Frontal cortex (tissue), 4 donors: ENCODE measurements around the gene SP140. TPM values are rescaled to one million over a fixed set of nuclear protein-coding genes. Genes with fewer than 3 reads are reported as not detected.
"Not testable (repeated sequence)": the region's sequence is repeated elsewhere in the genome, so short reads cannot be mapped to it uniquely, and the experiment has no call there.

ENCODE experiments used
- DNase-seq, 2 donors: peaks; one replicate each; pipeline ENCODE4 v3.0.0; 2012; ENCODE audit warnings: low spot score in 2 of 2
- FAIRE-seq: peaks from 2 replicates; lab custom pipeline; 2012; peaks lifted over from hg19 to GRCh38; lab: Jason Lieb, UNC
- total RNA-seq: library from RNA; depleted of rRNA; stranded (reverse); fragments of >200 nt; gene quantifications from one replicate; pipeline ENCODE4 v1.2.3, GENCODE V29; 2014
- donor health status: control.
- donor health status: control.
- donor health status: control.

The SP140 gene
- total RNA-seq, 1 donor from 2014 or later = 0.82 TPM

DNA sequence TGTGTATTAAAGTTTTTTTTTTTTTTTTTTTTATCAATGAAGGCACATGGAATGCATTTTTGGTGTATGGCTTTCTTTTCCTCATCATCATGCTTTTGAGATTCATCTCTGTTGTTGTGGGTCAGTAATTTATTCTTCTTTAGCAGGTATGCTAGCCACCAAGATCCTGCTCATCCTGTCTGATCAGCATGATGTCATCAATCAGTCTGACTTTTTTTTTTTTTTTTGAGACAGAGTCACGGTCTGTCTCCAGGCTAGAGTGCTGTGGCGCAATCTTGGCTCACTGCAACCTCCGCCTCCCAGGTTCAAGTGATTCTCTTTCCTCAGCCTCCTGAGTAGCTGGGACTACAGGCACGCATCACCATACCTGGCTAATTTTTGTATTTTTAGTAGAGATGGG lies 2.7 kb upstream of the SP140 start:
- FAIRE-seq, DNase-seq: not testable (repeated sequence)

DNA sequence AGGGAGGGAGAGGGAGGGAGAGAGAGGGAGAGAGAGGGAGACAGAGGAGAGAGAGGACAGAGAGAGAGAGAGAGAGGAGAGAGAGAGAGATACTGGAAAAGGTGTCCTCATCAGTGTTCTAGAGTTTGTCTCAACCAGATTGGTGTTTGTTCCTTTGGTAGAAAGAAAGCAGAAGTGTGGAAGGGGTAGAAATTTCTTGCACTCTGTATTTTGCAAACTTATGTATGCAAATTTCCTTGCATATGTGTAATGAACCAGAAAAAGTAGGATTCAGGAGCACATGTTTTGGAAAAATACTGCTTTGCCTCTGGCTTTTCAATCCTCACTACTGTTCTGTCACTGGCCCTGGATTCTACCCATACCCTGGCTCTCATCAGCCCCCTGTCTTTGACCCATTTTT lies 1.1 kb upstream of the SP140 start:
- no peak for FAIRE-seq

DNA sequence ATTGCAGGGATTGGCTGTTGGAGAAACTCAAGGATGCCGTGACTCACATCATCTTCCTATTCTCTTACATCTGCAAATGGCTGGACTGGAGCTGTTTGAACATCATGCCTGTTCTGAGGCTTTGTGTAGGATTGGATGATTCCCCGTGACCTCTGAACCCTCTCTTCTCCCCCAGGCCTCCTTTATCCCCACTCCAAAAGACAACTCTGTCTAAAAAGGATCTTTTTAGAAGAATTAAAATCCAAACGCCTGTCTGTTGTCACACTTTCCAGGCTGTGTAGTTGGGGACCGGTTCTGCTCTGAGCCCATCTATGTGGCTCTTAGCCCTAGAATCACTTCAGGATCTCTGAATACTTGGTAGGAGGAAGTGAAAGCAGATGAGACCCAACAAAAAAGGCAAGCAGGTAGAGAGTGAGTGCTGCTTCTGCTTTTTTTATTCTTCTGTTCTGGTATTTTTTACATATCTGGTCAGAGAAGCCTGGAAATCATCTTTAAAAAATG lies 565 bp downstream of the SP140 start:
- DNase-seq = no peak
- FAIRE-seq = no peak

More for the DNA sequence above, 1.1 kb upstream of the SP140 start:
- no peak for DNase-seq

DNA sequence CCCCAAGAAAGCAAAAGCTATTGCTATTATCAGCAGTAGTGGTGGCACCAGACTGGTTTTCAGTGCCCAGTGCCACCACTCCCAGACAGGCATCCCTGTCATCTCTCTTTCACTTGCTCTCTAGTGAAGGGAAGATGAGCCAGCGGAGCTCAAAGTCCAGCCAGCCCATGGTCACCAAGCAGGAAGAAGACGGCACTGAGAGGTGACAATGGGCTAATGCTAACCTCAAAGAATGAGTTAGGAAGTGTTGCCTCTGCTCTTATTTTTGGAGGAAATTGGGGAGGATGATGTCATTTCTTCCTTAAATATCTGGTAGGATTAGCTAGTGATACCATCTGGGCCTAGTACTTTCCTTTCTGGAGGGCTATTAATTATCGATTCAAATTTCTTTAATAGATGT lies 1.7 kb downstream of the SP140 start:
- no peak for FAIRE-seq

DNA sequence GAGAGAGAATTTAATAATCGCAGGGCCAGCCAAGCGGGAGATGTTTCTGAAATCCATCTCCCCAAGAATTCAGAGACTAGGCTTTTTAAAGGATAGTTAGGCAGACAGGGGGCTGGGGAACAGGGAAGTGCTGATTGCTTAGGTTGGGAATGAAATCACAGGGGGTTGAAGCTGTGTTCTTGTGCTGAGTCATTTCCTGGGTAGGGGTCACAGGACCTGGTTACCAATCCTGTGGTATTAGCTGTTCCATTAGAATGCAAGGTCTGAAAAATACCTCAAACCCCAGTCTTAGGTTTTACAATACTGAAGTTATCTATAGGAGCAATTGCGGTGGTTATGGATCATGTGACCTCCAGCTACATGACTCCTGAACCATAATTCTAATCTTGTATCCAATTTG lies 4.6 kb downstream of the SP140 start:
- FAIRE-seq (no peak), DNase-seq (no peak)

More for the DNA sequence above, 1.7 kb downstream of the SP140 start:
- no peak for DNase-seq

DNA sequence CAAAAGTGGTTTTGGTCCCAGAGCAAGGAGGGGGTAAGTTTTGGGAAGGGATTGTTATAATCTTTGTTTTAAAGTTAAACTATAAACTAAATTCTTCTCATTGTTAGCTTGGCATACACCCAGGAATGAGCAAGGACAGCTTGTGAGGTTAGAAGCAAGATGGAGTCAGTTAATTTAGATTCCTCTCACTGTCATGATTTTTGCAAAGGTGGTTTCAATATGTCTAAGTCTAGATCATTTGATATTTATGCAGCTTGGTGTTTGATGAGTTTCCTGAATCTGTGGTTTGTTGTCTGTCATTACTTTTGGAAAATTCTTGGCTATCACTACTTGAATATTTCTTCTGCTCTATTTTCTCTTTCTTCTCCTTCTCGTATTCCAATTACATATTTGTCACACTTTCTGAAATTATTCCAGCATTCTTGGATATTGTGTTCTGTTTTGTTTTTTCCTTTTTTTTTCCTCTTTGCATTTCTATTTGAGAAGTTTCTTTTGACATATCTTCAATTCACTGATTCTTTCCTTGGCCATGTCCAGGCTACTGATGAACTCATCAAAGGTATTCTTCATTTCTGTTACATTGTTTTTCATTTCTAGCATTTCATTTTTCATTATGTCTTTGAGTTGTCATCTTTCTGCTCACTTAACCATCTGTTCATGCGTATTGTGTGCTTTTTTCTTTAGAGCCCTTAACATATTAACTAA lies 5.1 kb downstream of the SP140 start:
- FAIRE-seq = no peak
- DNase-seq = no peak

DNA sequence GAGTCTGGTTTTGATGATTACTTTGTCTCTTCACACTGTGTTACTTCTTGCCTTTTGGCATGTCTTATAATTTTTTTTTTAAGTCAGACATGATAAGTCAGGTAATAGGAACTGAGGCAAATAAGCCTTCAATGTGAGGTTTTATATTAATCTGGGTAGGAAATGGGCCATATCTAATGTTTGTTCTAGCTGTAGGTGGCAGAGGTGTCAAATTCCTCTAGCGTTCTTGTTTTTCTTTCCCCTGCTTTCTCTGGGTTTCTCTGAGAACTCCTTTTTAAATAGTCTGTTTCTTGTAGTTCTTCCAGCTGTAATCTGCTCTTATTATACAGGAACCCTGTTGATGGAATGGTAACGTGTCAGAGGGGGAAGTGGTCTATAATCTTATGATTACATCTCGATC lies 5.7 kb downstream of the SP140 start:
- FAIRE-seq (no peak), DNase-seq (no peak)

DNA sequence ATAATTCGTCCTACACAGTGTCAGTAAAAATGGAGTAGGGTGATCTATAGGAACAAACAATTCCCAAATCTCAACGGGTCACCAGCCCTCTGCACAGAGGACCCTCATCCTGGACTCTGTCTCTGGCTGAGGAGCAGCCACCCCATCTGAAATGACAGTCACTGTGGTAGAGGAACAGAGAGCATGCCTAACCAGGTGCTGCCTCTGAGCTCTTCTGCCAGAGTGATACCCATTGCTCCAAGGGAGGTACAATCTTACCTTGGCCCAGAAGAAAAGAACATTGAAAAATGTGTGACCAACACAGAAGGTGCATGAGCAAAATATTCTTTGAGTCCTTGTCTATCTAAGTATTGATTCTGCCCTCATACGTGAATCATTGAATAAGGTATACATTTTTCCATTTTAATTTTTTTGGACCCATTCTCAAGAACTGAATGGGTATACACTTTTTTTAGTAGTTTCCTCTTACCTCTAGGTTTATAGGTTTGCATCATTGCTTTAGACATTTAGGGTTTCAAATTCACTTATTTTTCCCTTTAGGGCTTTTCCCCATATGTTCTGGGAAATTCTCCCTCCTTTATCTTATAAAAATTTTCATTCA lies 8.7 kb downstream of the SP140 start:
- no peak for DNase-seq
- FAIRE-seq = no peak

DNA sequence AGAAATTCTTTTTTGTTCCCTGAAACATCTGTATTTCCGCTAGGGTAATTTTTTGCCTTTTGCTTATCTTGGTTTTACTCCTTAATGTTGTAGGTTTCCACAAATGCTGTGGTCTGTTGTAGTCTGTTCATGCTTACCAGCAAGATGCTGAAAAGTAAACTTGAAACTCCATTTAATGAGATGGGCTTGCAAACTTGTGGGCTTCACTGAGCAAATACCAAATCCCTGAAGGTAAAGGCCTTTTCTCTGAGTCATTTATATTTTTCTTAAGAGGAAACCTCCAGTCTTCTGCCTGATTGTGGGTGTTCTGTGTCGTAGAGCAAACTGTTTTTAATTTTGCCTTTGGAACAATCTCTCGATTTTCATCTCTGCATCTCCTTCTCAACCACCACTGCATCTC lies 9.3 kb downstream of the SP140 start:
- FAIRE-seq (no peak), DNase-seq (no peak)

DNA sequence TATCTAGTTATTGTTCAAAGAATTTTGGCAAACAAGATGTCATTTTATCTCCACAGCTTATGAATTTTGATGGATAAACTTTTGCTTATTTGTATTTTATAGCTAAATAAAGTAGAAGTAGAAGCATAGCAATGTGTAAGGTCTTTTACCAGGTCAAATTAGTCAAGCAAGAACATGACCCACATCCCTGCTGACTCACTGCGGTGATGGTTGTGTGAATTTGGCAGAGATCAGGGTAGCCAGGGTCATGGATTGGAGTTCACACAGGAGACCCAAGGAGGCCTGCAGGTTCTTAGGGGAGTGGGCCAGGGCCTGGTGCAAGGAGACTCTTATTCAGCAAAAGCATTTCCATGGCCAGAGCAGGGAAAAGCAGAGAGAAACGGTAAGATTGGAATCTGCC lies 18.7 kb downstream of the SP140 start:
- FAIRE-seq (no peak), DNase-seq (no peak)

DNA sequence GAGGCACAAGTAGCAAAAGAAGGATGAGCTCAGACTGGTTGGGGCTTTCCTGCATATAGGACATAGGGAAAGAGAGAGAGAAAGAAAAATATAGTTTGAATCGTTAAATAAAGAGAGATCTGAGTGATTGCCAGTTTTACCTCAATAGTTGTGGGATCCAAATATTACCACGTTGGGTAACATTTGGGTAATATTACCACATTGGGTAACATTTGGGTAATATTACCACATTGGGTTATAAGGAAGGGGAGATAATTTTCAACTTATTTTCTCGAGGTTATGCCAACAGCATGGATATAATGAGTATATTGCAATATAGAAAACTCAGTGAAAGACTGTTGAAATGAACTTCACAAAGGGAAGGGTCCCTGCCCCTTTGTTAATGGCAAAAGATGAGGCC lies 20.7 kb downstream of the SP140 start:
- DNase-seq (no peak), FAIRE-seq (no peak)

DNA sequence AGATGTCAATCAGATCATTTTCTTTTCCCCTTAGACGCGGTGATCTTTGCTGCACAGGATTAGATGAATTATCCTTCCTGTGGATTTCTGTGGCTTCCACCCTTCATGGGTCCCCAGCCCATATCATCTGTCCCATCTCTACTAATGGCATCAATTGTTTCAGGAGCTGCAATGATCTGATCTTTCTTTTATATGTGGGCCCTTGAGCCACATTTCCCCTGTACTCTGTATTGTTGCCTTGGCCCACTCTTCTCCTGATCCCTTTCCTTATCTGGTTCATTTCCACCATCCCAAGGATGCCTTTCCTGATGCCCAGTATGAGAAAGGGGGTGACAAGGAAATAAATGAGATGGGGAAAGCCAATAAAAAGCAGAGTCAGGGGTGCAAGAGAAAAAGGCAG lies 24.7 kb downstream of the SP140 start:
- DNase-seq (no peak), FAIRE-seq (no peak)

DNA sequence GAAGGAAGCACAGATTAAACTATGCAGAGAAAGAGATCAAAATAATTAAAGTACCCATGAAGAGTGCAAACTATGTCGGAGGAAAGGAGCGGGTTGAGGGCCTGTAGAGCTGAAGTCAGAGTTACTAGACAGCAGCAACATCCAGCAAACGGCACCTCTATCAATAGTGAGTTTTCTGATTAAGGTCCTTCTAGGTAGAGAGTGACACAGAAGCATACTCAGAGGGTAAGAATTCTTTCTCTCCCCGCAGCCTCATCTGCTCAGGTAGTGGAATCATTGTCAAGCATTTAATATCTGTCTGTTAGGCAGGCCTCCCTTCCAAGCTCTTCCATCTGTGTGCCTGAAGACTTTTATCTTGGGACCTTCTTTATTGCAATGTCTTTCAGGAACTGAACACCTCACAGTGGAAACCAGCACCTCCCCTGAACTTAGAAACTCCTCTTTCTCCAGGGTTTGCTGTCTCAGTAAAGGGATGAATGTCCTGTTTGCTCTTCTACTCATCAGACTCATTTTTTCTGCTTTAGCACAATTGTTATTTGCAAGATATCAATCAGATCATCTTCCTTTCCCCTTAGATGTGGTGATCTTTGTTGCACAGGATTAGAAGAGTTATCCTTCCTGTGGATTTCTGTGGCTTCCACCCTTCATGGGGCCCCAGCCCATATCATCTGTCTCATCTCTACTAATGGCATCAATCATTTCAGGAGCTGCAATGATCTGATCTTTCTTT lies 28.8 kb downstream of the SP140 start:
- DNase-seq = no peak
- FAIRE-seq = no peak

DNA sequence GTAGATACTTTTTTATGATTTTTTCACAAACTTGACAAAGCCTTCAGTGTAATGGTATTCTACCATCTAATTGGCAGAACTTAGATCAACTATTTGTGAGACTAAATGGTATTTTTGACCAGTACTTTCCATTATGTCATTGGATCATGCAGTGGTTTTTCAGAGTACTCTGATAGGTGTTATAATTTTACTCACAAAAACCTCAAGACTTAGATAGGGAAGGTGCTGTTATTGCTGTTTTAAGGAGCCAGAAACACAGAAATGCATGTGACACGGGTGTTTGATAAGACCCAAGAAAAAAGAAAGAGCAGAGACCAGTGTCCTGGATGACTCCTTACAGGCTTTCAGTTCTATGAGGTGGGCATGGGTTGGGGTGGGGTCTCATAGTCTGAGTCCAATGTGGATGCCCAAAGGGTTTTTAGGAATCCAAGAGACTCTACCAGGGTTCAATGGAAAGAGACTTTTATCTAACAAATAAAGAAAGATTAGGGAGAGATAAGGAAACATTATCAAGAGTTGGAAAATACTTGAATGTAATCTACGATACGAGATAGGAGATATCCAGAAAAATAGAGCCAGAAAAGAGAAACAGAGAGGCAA lies 31.3 kb downstream of the SP140 start:
- FAIRE-seq = no peak
- DNase-seq = no peak

DNA sequence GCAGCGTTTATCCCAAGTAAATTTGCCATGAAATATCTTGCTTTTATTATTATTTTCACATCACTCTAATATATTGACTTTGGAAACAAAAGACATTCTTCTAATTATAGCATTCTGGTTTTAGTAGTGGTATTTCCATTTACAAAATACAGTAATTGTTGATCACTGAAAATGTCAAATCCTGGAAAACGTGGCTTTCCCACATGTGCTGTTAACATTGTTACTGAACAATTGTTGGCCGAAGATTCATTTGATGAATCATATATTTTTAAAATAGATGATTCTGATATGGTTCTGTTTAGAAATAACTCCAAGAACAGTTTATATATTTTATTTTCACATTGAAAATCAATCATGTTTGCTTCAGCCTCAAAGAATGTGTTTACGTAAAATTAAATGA lies 32.9 kb downstream of the SP140 start:
- FAIRE-seq (no peak), DNase-seq (no peak)

DNA sequence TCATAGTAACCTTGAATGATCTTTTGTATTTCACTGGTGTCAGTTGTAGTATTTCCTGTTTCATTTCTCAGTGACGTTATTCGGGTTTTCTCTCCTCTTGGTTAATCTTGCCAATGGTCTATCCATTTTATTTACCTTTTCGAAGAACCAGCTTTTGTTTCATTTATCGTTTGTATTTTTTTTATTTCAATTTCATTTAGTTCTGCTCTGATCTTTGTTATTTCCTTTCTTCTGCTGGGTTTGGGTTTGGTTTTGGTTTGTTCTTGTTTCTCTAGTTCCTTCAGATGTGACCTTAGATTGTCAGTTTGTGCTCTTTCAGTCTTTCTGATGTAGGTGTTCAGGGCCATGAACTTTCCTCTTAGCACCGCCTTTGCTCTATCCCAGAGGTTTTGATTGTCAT lies 36.7 kb downstream of the SP140 start:
- no peak for DNase-seq
- FAIRE-seq = no peak

DNA sequence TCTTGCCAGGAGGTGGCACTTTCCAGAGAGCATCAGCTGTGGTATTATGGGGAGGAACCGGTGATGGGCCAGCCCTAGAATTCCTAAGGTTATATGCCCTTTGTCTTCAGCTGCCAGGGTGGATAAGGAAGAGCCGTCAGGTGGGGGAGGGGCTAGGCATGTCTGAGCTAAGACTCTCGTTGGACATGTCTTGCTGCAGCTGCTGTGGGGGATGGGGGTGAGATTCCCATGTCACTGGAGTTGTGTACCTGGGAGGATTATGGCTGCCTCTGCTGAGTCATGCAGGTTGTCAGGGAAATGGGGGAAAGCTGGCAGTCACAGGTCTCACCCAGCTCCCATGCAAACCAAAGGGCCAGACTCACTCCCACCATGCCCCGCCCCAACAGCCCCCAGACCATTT lies 39.4 kb downstream of the SP140 start:
- not testable (repeated sequence) for FAIRE-seq, DNase-seq

DNA sequence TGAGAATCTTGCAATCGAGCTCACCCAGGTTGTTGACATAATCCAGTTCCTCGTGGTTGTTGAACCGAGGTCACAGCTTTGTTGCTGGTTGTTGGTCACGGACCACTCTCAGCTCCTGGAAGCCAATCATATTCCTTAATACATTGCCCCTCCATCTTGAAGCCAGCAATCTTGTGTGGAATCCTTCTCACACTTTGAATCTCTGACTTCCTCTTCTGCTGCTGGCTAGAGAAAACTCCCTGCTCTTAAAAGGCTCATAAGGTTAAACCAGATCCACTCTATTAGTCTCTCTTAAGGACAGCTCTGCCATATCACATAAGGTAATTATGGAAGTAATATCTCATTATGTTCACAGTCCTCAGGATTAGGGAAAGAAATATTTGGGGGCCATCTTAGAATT lies 41.1 kb downstream of the SP140 start:
- DNase-seq (no peak), FAIRE-seq (no peak)

DNA sequence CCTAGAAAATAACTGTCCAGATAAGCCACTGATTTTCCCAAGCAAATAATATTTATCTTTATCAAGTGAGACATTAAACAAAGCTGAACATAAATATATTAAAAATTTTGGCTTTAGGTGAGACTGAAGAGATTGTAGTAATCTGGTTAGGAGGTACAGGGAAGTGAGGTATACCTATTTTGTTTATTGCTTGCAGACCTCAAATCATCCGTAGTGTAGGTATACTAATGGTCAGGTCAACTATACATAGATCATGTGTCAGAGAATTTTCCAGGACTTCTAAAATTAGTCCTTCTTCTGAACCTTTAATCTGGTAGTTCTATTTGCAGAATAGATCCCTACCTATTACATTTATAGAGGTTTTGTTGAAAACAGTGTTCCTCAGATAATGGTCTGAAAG lies 41.5 kb downstream of the SP140 start:
- FAIRE-seq = no peak
- no peak for DNase-seq

DNA sequence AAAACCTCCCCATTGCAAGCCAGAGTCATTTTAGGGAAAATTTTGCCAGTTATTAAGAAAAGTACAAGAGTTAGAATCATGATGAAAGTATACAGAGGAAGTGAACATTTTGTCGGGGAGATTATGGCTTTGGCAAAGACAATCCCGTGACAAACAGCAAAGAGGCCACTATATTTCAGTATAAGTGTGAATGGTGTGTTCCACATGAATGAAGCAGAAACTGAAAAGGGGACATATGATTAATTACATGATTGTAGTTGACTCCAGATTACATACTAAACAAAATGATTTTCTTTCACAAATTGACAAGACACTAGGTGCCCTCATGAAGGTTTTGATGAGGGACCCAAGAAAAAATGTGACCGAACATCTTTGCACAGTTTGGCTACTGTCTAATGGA lies 42.0 kb downstream of the SP140 start:
- FAIRE-seq (no peak), DNase-seq (no peak)
